GM12892 (cell line): Measurements from ENCODE around the gene E2F8.

Experiments used
- POLR2A ChIP-seq: IDR thresholded peaks from 2 replicates; pipeline ENCODE4 v1.6.1; 2011; ENCODE audit warnings: low read depth, low read length, control low read depth
- POLR2AphosphoS5 ChIP-seq: IDR thresholded peaks from 2 replicates; pipeline ENCODE4 v1.6.1; 2011; ENCODE audit warnings: low read depth, low read length, control low read depth
- TAF1 ChIP-seq: IDR thresholded peaks from 2 replicates; pipeline ENCODE4 v1.6.1; 2011; ENCODE audit warnings: low read depth, mild to moderate bottlenecking, control low read depth, low read length, borderline replicate concordance

GRCh38 chr11:19204836-19205235, 35.9 kb downstream of the E2F8 start:
- TF ChIP-seq POLR2AphosphoS5 = no peak
- TF ChIP-seq POLR2A = no peak
- no peak for TF ChIP-seq TAF1
